SK-N-SH (cell line): Measurements from ENCODE around the gene TMEM232. TPM values are rescaled to one million over a fixed set of nuclear protein-coding genes. Genes with fewer than 3 reads are reported as not detected.

Experiments used
- CTCF ChIA-PET: fragments of 300-600, 350-600 bp; formaldehyde crosslinking; extraction: SDS; loops from one replicate; lab custom pipeline; 2021; lab: Yijun Ruan, JAX
- POLR2A ChIA-PET: fragments of 350-600 bp; sonication (Branson Sonifier 250); formaldehyde crosslinking; extraction: SDS; loops from one replicate; lab custom pipeline; 2020; ENCODE audit warnings: antibody characterized with exemption, inconsistent platforms; lab: Yijun Ruan, JAX
- DNase-seq: peaks from one replicate; pipeline ENCODE4 v3.0.0; 2012
- H2AFZ ChIP-seq: fragments of 200-600 bp; sonication (generic); 2 replicates; pipeline ENCODE4 v1.8.1; 2016; ENCODE audit warnings: antibody characterized with exemption, mild to moderate bottlenecking, low read depth
- H3F3A ChIP-seq: fragments of 200-600 bp; sonication (generic); replicated peaks from 2 replicates; pipeline ENCODE3; 2016; ENCODE audit warnings: antibody characterized with exemption, mild to moderate bottlenecking; ENCODE audit not compliant: insufficient read depth
- H3K27ac ChIP-seq, 2 experiments: fragments of 200-500 bp in 1 of 2; fragments of 200-600 bp in 1 of 2; sonication (Bioruptor generic) in 1 of 2; sonication (generic), shearing (Covaris generic) in 1 of 2; 2 replicates each; pipeline versions ENCODE4 v1.5.1 to v1.6.1; 2014 to 2016; ENCODE audit warnings: low read depth in 2 of 2, inconsistent platforms in 1 of 2, low read length in 1 of 2, mild to moderate bottlenecking in 1 of 2, mixed read lengths in 1 of 2
- H3K27me3 ChIP-seq: fragments of 200-600 bp; sonication (generic), shearing (Covaris generic); 2 replicates; pipeline ENCODE4 v1.6.1; 2016; ENCODE audit warnings: mixed run types; ENCODE audit not compliant: insufficient read depth
- H3K36me3 ChIP-seq, 2 experiments: fragments of 200-500 bp in 1 of 2; fragments of 200-600 bp in 1 of 2; sonication (Bioruptor generic) in 1 of 2; sonication (generic) in 1 of 2; replicated peaks in 1 of 2; 2 replicates each; pipeline versions ENCODE3 to v1.5.1; 2014 to 2016; ENCODE audit warnings: low read length in 1 of 2, mild to moderate bottlenecking in 1 of 2; ENCODE audit not compliant: insufficient read depth in 2 of 2, control insufficient read depth in 1 of 2
- H3K4me1 ChIP-seq, 2 experiments: fragments of 200-500 bp in 1 of 2; fragments of 200-600 bp in 1 of 2; sonication (Bioruptor generic) in 1 of 2; sonication (generic), shearing (Covaris generic) in 1 of 2; 2 replicates each; pipeline versions ENCODE4 v1.5.1 to v1.6.1; 2014 to 2016; ENCODE audit warnings: low read depth in 1 of 2, low read length in 1 of 2, mixed run types in 1 of 2; ENCODE audit not compliant: insufficient read depth in 2 of 2, control insufficient read depth in 1 of 2
- H3K4me2 ChIP-seq: fragments of 200-600 bp; sonication (generic), shearing (Covaris generic); 2 replicates; pipeline ENCODE4 v1.6.1; 2017; ENCODE audit warnings: mixed run types
- H3K4me3 ChIP-seq, 2 experiments: fragments of 200-500 bp in 1 of 2; fragments of 200-600 bp in 1 of 2; sonication (Bioruptor generic) in 1 of 2; sonication (generic), shearing (Covaris generic) in 1 of 2; 2 replicates each; pipeline versions ENCODE4 v1.5.1 to v1.8.1; 2014 to 2016; ENCODE audit warnings: low read depth in 2 of 2, inconsistent platforms in 1 of 2, low read length in 1 of 2, mild to moderate bottlenecking in 1 of 2, mixed read lengths in 1 of 2, moderate library complexity in 1 of 2
- H3K79me2 ChIP-seq: fragments of 200-600 bp; sonication (generic); 2 replicates; pipeline ENCODE4 v1.8.1; 2017; ENCODE audit warnings: mild to moderate bottlenecking; ENCODE audit not compliant: insufficient read depth
- H3K9ac ChIP-seq: fragments of 200-600 bp; sonication (generic); 2 replicates; pipeline ENCODE4 v1.6.1; 2017; ENCODE audit warnings: mixed run types
- H3K9me2 ChIP-seq: fragments of 200-600 bp; sonication (generic); 2 replicates; pipeline ENCODE4 v1.6.1; 2017; ENCODE audit warnings: mixed run types
- H3K9me3 ChIP-seq: fragments of 200-600 bp; sonication (generic); 2 replicates; pipeline ENCODE4 v1.6.1; 2017; ENCODE audit warnings: mixed run types, mild to moderate bottlenecking, moderate library complexity
- H4K20me1 ChIP-seq: fragments of 200-600 bp; sonication (generic); 2 replicates; pipeline ENCODE4 v1.6.1; 2017; ENCODE audit warnings: mild to moderate bottlenecking, mixed run types; ENCODE audit not compliant: insufficient read depth
- CHD2 ChIP-seq: fragments of 150-350 bp; IDR thresholded peaks from 2 replicates; pipeline ENCODE4 v1.6.1; 2018; ENCODE audit warnings: low read length; ENCODE audit not compliant: partially characterized antibody
- EP300 ChIP-seq, 2 experiments: IDR thresholded peaks; 2 replicates each; pipeline versions ENCODE4 v1.4.0 to v1.6.1; 2012; ENCODE audit warnings: borderline replicate concordance in 1 of 2, low read depth in 1 of 2, low read length in 1 of 2
- FOSL2 ChIP-seq: IDR thresholded peaks from 2 replicates; pipeline ENCODE4 v1.4.0; 2012; ENCODE audit warnings: low read depth, mild to moderate bottlenecking, moderate library complexity, borderline replicate concordance
- FOXJ3 ChIP-seq: sonication (generic); formaldehyde crosslinking; IDR thresholded peaks from 2 replicates; pipeline ENCODE4 v1.5.1; 2020; ENCODE audit warnings: mild to moderate bottlenecking, missing genetic modification reagents
- GATA2 ChIP-seq: sonication (generic); formaldehyde crosslinking; IDR thresholded peaks from 2 replicates; pipeline ENCODE4 v1.5.0; 2020; ENCODE audit warnings: mild to moderate bottlenecking, missing genetic modification reagents
- RCOR1 ChIP-seq: fragments of 150-350 bp; IDR thresholded peaks from 2 replicates; pipeline ENCODE4 v1.6.1; 2017; ENCODE audit warnings: antibody characterized with exemption, low read length
- RXRA ChIP-seq: IDR thresholded peaks from 2 replicates; pipeline ENCODE4 v1.4.0; 2012; ENCODE audit warnings: low read depth, mild to moderate bottlenecking, borderline replicate concordance
- SMC3 ChIP-seq: IDR thresholded peaks from 2 replicates; pipeline ENCODE4 v1.6.1; 2012; ENCODE audit warnings: low read depth, low read length, improper control_type of control experiment
- USF2 ChIP-seq: fragments of 150-350 bp; IDR thresholded peaks from 2 replicates; pipeline ENCODE4 v1.6.1; 2017; ENCODE audit warnings: antibody characterized with exemption, low read length, low read depth, borderline replicate concordance
- YY1 ChIP-seq: IDR thresholded peaks from 2 replicates; pipeline ENCODE4 v1.4.0; 2012; ENCODE audit warnings: low read depth, mild to moderate bottlenecking
- WGBS: methylation state at CpG from one replicate; pipeline ENCODE4 v1.1.6; 2017; ENCODE audit warnings: low lambda C conversion rate; 5-methylcytosine and 5-hydroxymethylcytosine counted together
- polyA plus RNA-seq, 3 experiments: library from polyadenylated mRNA; depleted of rRNA; stranded (reverse); fragments of >200 nt; gene quantifications; 2 replicates each; pipeline ENCODE4 v1.2.3, GENCODE V29; 2012
- TF ChIP-seq, protein P1 (sequence below): IDR thresholded peaks from 2 replicates; pipeline ENCODE4 v1.6.1; 2012; ENCODE audit warnings: mild to moderate bottlenecking, low read depth, low read length, moderate library complexity

Gene TMEM232
- polyA plus RNA-seq, 1 of the 3 experiments (the other 2 are of a cell fraction), result 0.66 TPM

GRCh38 chr5:110517396-110517795 is 209.1 kb downstream of the TMEM232 start (continued):
- TF ChIP-seq CHD2, result no peak

- Histone ChIP-seq H3K4me3 (no peak overlapping the region), H3K27me3 (no peaks in the 10 kb centered on the region), H3K79me2 (no peaks in the 10 kb centered on the region), H3K27ac (no peak overlapping the region), H3K4me2 (no peak overlapping the region), H3K9ac (no peak overlapping the region), H3K9me3 (no peaks in the 10 kb centered on the region), H3K36me3 (no peaks in the 10 kb centered on the region), H3K4me1 (peaks cover 0 to 2% of the 10 kb centered on the region in 2 experiments; a peak in 2 of 4 replicates), H3K9me2 (no peaks in the 10 kb centered on the region), H3F3A (no peaks in the 10 kb centered on the region), H2AFZ (no peak overlapping the region), H4K20me1 (no peaks in the 10 kb centered on the region)
- peak; percentile 42 for DNase-seq
- 48% methylated on average over 2 of the region's 2 CpGs for WGBS
- POLR2A ChIA-PET, result no interaction called here
- TF ChIP-seq YY1 (no peak), EP300 (IDR thresholded peaks at IDR 0.05; ENCODE audit: borderline replicate concordance in 1 of 2, low read depth in 1 of 2, low read length in 1 of 2) (peak in 1 of 2 experiments; percentile 44; a peak in 1 of 4 replicates), RXRA (no peak), RCOR1 (peak; percentile 64; the same call in 1 of the 2 replicates), FOSL2 (no peak), SMC3 (no peak), FOXJ3 (CRISPR knock-in tag) (peak; percentile 48; the same call in 1 of the 2 replicates), GATA2 (CRISPR knock-in tag) (peak; percentile 35; the same call in 1 of the 2 replicates), USF2 (no peak)
- TF ChIP-seq, protein P1, sequence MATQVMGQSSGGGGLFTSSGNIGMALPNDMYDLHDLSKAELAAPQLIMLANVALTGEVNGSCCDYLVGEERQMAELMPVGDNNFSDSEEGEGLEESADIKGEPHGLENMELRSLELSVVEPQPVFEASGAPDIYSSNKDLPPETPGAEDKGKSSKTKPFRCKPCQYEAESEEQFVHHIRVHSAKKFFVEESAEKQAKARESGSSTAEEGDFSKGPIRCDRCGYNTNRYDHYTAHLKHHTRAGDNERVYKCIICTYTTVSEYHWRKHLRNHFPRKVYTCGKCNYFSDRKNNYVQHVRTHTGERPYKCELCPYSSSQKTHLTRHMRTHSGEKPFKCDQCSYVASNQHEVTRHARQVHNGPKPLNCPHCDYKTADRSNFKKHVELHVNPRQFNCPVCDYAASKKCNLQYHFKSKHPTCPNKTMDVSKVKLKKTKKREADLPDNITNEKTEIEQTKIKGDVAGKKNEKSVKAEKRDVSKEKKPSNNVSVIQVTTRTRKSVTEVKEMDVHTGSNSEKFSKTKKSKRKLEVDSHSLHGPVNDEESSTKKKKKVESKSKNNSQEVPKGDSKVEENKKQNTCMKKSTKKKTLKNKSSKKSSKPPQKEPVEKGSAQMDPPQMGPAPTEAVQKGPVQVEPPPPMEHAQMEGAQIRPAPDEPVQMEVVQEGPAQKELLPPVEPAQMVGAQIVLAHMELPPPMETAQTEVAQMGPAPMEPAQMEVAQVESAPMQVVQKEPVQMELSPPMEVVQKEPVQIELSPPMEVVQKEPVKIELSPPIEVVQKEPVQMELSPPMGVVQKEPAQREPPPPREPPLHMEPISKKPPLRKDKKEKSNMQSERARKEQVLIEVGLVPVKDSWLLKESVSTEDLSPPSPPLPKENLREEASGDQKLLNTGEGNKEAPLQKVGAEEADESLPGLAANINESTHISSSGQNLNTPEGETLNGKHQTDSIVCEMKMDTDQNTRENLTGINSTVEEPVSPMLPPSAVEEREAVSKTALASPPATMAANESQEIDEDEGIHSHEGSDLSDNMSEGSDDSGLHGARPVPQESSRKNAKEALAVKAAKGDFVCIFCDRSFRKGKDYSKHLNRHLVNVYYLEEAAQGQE, result no peak
- CTCF ChIA-PET, result interaction anchor here (0.8 kb wide), 1 partner anchor 32 kb away, joined by 3 read pairs; no protein-coding TSS in a partner anchor
Measured at GRCh38 chr5:110514030-110514429, 212.4 kb downstream of the TMEM232 start.
